Endothelial cell (in vitro differentiated cells): ENCODE results near the gene PTPN22. TPM values are rescaled to one million over a fixed set of nuclear protein-coding genes. Genes with fewer than 3 reads are reported as not detected.

Source experiments
- DNase-seq: peaks from one replicate; pipeline ENCODE4 v3.0.0; 2021; ENCODE audit warnings: low spot score
- H3K27ac Mint-ChIP-seq: one replicate; pipeline ENCODE4 v1.8.0; 2021; ENCODE audit warnings: mixed read lengths, inconsistent platforms; ENCODE audit not compliant: unreplicated experiment
- H3K27me3 Mint-ChIP-seq: one replicate; pipeline ENCODE4 v1.8.0; 2021; ENCODE audit warnings: mild to moderate bottlenecking, moderate library complexity, mixed read lengths, inconsistent platforms; ENCODE audit not compliant: unreplicated experiment
- H3K36me3 Mint-ChIP-seq: one replicate; pipeline ENCODE4 v1.8.0; 2021; ENCODE audit warnings: mild to moderate bottlenecking, low read depth, mixed read lengths, inconsistent platforms; ENCODE audit not compliant: unreplicated experiment
- H3K4me1 Mint-ChIP-seq: one replicate; pipeline ENCODE4 v1.8.0; 2021; ENCODE audit warnings: mild to moderate bottlenecking, mixed read lengths, inconsistent platforms; ENCODE audit not compliant: unreplicated experiment
- H3K4me3 Mint-ChIP-seq: one replicate; pipeline ENCODE4 v1.8.0; 2021; ENCODE audit warnings: mild to moderate bottlenecking, mixed read lengths, inconsistent platforms; ENCODE audit not compliant: unreplicated experiment
- H3K9me3 Mint-ChIP-seq: one replicate; pipeline ENCODE4 v1.8.0; 2021; ENCODE audit warnings: mixed read lengths, inconsistent platforms; ENCODE audit not compliant: unreplicated experiment
- CTCF ChIP-seq: fragments of 200-600 bp; sonication (generic); IDR thresholded peaks from one replicate; pipeline ENCODE4 v1.5.0; 2021; ENCODE audit warnings: antibody characterized with exemption; ENCODE audit not compliant: unreplicated experiment
- total RNA-seq: library from RNA; stranded (reverse); fragmentation: NEBNext Ultra II Directional; extraction: Animal tissue kit (Norgen Biotek cat#: 25700); gene quantifications from one replicate; pipeline ENCODE4 v1.2.1, GENCODE V29; 2021; ENCODE audit not compliant: unreplicated experiment

PTPN22 gene
- total RNA-seq, 1 donor from 2014 or later = 0.87 TPM

DNA sequence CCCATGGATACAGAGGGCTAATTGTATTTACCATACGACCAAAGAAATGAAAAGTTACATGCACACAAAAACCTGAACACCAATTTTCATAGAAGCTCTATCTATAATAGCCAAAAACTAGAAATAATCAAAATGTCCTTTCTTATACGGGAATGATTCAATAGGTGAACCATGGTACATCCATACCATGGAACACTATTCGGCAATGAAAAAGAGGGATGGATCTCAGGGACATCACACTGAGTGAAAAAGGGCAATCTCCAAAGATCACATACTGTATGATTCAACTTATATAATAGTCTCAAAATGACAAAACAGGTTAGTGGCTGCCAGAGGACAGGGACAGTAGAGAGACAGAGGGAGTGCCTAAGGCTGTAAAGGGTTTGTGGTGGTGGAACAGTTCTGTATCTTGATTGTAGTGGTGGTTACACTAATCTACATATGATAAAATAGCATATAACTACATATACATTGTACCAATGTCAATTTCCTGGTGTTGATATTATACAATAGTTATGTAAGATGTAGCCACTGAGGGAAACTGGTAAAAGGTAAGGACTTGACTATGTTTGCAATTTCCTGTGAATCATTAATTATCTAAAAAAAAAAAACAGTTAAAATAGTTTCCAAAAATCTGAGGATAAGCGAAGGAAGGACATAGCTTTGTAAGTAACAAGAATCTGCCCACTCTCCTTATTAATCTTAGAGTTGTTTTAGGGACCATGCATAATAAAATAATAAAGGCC lies 62.9 kb downstream of the PTPN22 start:
- peaks cover 12% of the 10 kb centered on the region for H3K4me1 Mint-ChIP-seq
- H3K9me3 Mint-ChIP-seq = no peaks in the 10 kb centered on the region
- H3K36me3 Mint-ChIP-seq = peaks cover 6% of the 10 kb centered on the region
- no peak for DNase-seq
- H3K27me3 Mint-ChIP-seq = peaks cover 9% of the 10 kb centered on the region
- H3K27ac Mint-ChIP-seq = no peak overlapping the region
- TF ChIP-seq CTCF = no peak
- H3K4me3 Mint-ChIP-seq = no peak overlapping the region

DNA sequence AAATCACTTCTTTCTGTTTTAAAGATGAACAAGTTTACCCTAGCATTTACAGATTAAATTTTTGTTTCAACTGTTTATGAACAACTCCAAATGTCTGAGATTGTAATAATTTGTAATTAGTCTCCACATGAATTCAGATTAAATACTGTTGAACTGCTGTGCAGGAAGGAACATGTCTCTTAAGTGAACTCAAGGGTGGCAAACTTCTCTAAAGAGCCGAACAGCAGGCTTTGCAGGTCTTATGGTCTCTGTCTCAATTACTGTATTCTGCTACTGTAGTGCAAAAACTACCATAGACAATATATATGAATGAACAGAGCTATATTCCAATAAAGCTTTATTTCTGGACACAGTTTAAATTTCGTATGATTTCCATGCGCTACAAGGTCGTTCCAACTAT lies 65.9 kb downstream of the PTPN22 start:
- Mint-ChIP-seq H3K4me3 (no peak overlapping the region), H3K9me3 (no peaks in the 10 kb centered on the region), H3K36me3 (no peaks in the 10 kb centered on the region), H3K27me3 (no peaks in the 10 kb centered on the region), H3K4me1 (peaks cover 12% of the 10 kb centered on the region), H3K27ac (no peak overlapping the region)
- DNase-seq = no peak
- no peak for TF ChIP-seq CTCF

DNA sequence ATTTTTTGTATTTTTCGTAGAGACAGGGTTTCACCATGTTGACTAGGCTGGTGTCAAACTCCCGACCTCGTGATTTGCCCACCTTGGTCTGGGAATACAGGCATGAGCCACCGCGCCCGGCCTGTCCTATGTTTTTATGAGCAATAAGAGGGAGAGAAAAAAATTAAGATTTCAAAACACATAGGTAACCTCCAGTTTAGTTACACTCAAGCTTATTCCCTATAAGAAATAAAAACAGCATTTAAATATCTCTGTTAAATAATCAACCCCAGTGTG lies 66.3 kb downstream of the PTPN22 start:
- Mint-ChIP-seq H3K4me1 (peaks cover 10% of the 10 kb centered on the region), H3K36me3 (no peaks in the 10 kb centered on the region)
- TF ChIP-seq CTCF = no peak

GRCh38 chr1:113804421-113805255 lies 66.9 kb downstream of the PTPN22 start:
- no peak overlapping the region for H3K27ac Mint-ChIP-seq
- H3K27me3 Mint-ChIP-seq = no peaks in the 10 kb centered on the region
- H3K36me3 Mint-ChIP-seq = no peaks in the 10 kb centered on the region
- H3K4me3 Mint-ChIP-seq = no peak overlapping the region
- TF ChIP-seq CTCF = no peak
- H3K9me3 Mint-ChIP-seq = no peaks in the 10 kb centered on the region
- peaks cover 5% of the 10 kb centered on the region for H3K4me1 Mint-ChIP-seq
- no peak for DNase-seq

More for the DNA sequence above, 66.3 kb downstream of the PTPN22 start:
- H3K4me3 Mint-ChIP-seq = no peak overlapping the region
- DNase-seq = no peak
- H3K27ac Mint-ChIP-seq = no peak overlapping the region
- H3K27me3 Mint-ChIP-seq = no peaks in the 10 kb centered on the region
- H3K9me3 Mint-ChIP-seq = no peaks in the 10 kb centered on the region
